ENCODE data around the gene TIGIT. TPM values are rescaled to one million over a fixed set of nuclear protein-coding genes. Genes with fewer than 3 reads are reported as not detected.

TIGIT gene
- total RNA-seq, 1 donor from 2014 or later, result 1.7 TPM

GRCh38 chr3:114299941-114300624 lies 6.3 kb downstream of the TIGIT start:
- DNase-seq, result no peak
- Histone ChIP-seq H3K36me3 (no peaks in the 10 kb centered on the region), H3K4me1 (no peaks in the 10 kb centered on the region), H3K4me3 (no peak overlapping the region), H3K9me3 (no peaks in the 10 kb centered on the region), H3K27me3 (no peaks in the 10 kb centered on the region), H3K27ac (no peak overlapping the region)
- intact Hi-C loops (cut with DNase I), result no loop called here
- no peak for TF ChIP-seq CTCF (IDR thresholded peaks at IDR 0.05)
- ATAC-seq, result no peak

DNA sequence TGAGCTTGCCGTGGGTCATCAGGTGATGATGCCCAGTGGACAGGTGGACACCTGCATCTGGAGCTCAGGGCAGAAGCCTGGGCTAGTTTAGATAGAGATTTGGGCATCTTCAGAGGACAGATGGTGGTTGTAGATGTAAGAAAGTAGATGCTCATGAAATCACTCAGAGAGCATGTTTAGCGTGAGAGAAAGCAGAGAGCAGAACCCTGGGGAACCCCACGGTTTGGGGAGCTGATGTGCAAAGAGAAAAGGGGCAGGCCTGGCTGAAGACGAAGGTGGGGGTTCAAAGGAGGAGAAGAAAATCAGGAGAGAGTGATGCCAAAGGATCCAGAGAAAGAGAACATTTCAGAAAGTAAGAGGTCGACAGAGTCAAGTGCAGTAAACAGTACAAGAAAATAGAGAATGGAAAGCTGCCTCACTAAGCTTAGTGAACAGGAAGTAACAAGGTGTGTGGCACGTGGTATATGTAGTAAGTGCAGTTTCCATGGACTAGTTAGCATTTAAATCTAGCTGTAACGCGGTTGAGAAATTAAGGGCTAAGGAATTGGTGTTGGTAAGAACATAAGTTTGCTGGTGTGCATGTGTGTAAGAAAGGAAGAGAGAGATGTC lies 13.5 kb downstream of the TIGIT start:
- ATAC-seq, result no peak
- no peak for DNase-seq
- Histone ChIP-seq H3K4me3 (no peak overlapping the region), H3K27ac (no peak overlapping the region), H3K9me3 (no peaks in the 10 kb centered on the region), H3K36me3 (no peaks in the 10 kb centered on the region), H3K4me1 (no peaks in the 10 kb centered on the region), H3K27me3 (no peaks in the 10 kb centered on the region)
- TF ChIP-seq CTCF (IDR thresholded peaks at IDR 0.05), result no peak
- intact Hi-C loops (cut with DNase I), result no loop called here

GRCh38 chr3:114307832-114308231 lies 14.0 kb downstream of the TIGIT start:
- Histone ChIP-seq H3K9me3 (no peaks in the 10 kb centered on the region), H3K4me1 (no peaks in the 10 kb centered on the region), H3K27me3 (no peaks in the 10 kb centered on the region), H3K27ac (no peak overlapping the region), H3K4me3 (no peak overlapping the region), H3K36me3 (no peaks in the 10 kb centered on the region)
- intact Hi-C loops (cut with DNase I), result no loop called here
- TF ChIP-seq CTCF (IDR thresholded peaks at IDR 0.05), result no peak
- ATAC-seq (no peak), DNase-seq (no peak)

DNA sequence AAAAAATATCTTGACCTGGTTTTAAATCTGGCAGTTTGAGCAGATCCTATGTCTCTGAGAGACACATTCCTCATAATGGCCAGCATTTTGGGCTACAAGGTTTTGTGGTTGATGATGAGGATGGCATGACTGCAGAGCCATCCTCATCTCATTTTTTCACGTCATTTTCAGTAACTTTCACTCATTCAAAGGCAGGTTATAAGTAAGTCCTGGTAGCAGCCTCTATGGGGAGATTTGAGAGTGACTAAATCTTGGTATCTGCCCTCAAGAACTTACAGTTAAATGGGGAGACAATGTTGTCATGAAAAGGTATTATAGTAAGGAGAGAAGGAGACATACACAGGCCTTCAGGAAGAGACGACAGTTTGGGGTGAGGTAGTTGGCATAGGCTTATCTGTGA lies 14.5 kb downstream of the TIGIT start:
- no peak for TF ChIP-seq CTCF (IDR thresholded peaks at IDR 0.05)
- Histone ChIP-seq H3K4me1 (no peaks in the 10 kb centered on the region), H3K9me3 (no peaks in the 10 kb centered on the region), H3K36me3 (no peaks in the 10 kb centered on the region), H3K27me3 (no peaks in the 10 kb centered on the region), H3K27ac (no peak overlapping the region), H3K4me3 (no peak overlapping the region)
- ATAC-seq (no peak), DNase-seq (no peak)
- intact Hi-C loops (cut with DNase I), result no loop called here

GRCh38 chr3:114308830-114309229 lies 15.0 kb downstream of the TIGIT start:
- ATAC-seq, result no peak
- H3K4me1 ChIP-seq, result no peaks in the 10 kb centered on the region
- H3K9me3 ChIP-seq, result no peaks in the 10 kb centered on the region
- no peak overlapping the region for H3K4me3 ChIP-seq
- no peaks in the 10 kb centered on the region for H3K27me3 ChIP-seq
- no peak for DNase-seq
- intact Hi-C loops (cut with DNase I), result no loop called here
- TF ChIP-seq CTCF (IDR thresholded peaks at IDR 0.05), result no peak
- no peaks in the 10 kb centered on the region for H3K36me3 ChIP-seq
- no peak overlapping the region for H3K27ac ChIP-seq

Measured in upper lobe of right lung (tissue), 1 donor.